K562 (cell line): ENCODE data around the gene TRUB2. TPM values are rescaled to one million over a fixed set of nuclear protein-coding genes. Genes with fewer than 3 reads are reported as not detected.

Experiments used
- ATF6 ChIP-seq: sonication (generic); formaldehyde crosslinking; IDR thresholded peaks from 2 replicates; pipeline ENCODE4 v1.4.0; 2020; ENCODE audit warnings: mild to moderate bottlenecking, missing genetic modification reagents
- CHCHD3 ChIP-seq: fragments of 250-450 bp; sonication (Bioruptor Pico); IDR thresholded peaks from 2 replicates; pipeline ENCODE4 v2.1.2; 2022; ENCODE audit warnings: mild to moderate bottlenecking
- CXXC5 ChIP-seq: fragments of 250-450 bp; sonication (Bioruptor Pico); IDR thresholded peaks from 2 replicates; pipeline ENCODE4 v1.8.0; 2022; ENCODE audit warnings: inconsistent platforms, mild to moderate bottlenecking, moderate library complexity
- ELF1 ChIP-seq: fragments of 200-800 bp; sonication (Bioruptor generic); IDR thresholded peaks from 2 replicates; pipeline ENCODE4 v1.6.1; 2016; ENCODE audit warnings: missing genetic modification characterization, missing compliant biosample characterization
- ESRRA ChIP-seq: fragments of 450-650 bp; IDR thresholded peaks from 2 replicates; pipeline ENCODE4 v1.6.1; 2014; ENCODE audit warnings: low read depth, mild to moderate bottlenecking, moderate library complexity, borderline replicate concordance
- GABPB1 ChIP-seq: sonication (generic); formaldehyde crosslinking; IDR thresholded peaks from 2 replicates; pipeline ENCODE4 v1.8.0; 2022; ENCODE audit warnings: mild to moderate bottlenecking, missing genetic modification reagents
- HCFC1 ChIP-seq: IDR thresholded peaks from 2 replicates; pipeline ENCODE4 v1.6.1; 2012; ENCODE audit warnings: low read depth, low read length, improper control_type of control experiment
- HNRNPLL ChIP-seq: fragments of 200-400 bp; formaldehyde crosslinking; IDR thresholded peaks from 2 replicates; pipeline ENCODE4 v1.6.1; 2017; ENCODE audit warnings: low read length, low read depth, mild to moderate bottlenecking; ENCODE audit not compliant: poor library complexity, severe bottlenecking
- MAX ChIP-seq: sonication (generic); formaldehyde crosslinking; IDR thresholded peaks from 2 replicates; pipeline ENCODE4 v1.9.0; 2022; ENCODE audit warnings: mild to moderate bottlenecking, missing genetic modification reagents
- PHB2 ChIP-seq: fragments of 450-650 bp; IDR thresholded peaks from 2 replicates; pipeline ENCODE4 v1.6.1; 2017; ENCODE audit warnings: low read depth
- PHF20 ChIP-seq: fragments of 450-650 bp; IDR thresholded peaks from 2 replicates; pipeline ENCODE4 v1.6.1; 2018; ENCODE audit not compliant: partially characterized antibody
- POLR2A ChIP-seq: fragments of 450-650 bp; conservative IDR thresholded peaks from 2 replicates; pipeline ENCODE4 v1.6.1; 2016
- RUNX1 ChIP-seq: sonication (generic); IDR thresholded peaks from 2 replicates; pipeline ENCODE4 v1.6.1; 2016; ENCODE audit warnings: antibody characterized with exemption, low read depth
- TBL1XR1 ChIP-seq, 2 experiments: IDR thresholded peaks; 2 replicates each; pipeline ENCODE4 v1.6.1; 2012; ENCODE audit warnings: improper control_type of control experiment in 2 of 2, low read length in 2 of 2, mild to moderate bottlenecking in 1 of 2
- YY1 ChIP-seq, 3 experiments: IDR thresholded peaks; 2 replicates each; pipeline ENCODE4 v1.6.1; 2011; ENCODE audit warnings: low read length in 2 of 3, mild to moderate bottlenecking in 2 of 3, moderate library complexity in 2 of 3, borderline replicate concordance in 1 of 3, control low read depth in 1 of 3, low read depth in 1 of 3; ENCODE audit not compliant: insufficient read depth in 3 of 3, insufficient replicate concordance in 2 of 3, control insufficient read depth in 1 of 3, insufficient read length in 1 of 3; ENCODE audit errors: extremely low read depth in 1 of 3
- ZNF175 ChIP-seq: fragments of 200-800 bp; sonication (Bioruptor generic); IDR thresholded peaks from 2 replicates; pipeline ENCODE4 v1.6.1; 2016; ENCODE audit warnings: low read depth, mild to moderate bottlenecking, missing genetic modification characterization, missing compliant biosample characterization
- ZNF445 ChIP-seq: fragments of 250-450 bp; sonication (Bioruptor Pico); IDR thresholded peaks from 2 replicates; pipeline ENCODE4 v1.4.0; 2020; ENCODE audit warnings: low read depth, mild to moderate bottlenecking, moderate library complexity
- ZNF561 ChIP-seq: fragments of 450-650 bp; formaldehyde crosslinking; conservative IDR thresholded peaks from 2 replicates; pipeline ENCODE4 v1.4.0; 2020; ENCODE audit warnings: mild to moderate bottlenecking, moderate library complexity
- ZNF584 ChIP-seq: fragments of 200-800 bp; sonication (Bioruptor generic); IDR thresholded peaks from 2 replicates; pipeline ENCODE4 v1.6.1; 2016; ENCODE audit warnings: low read depth, mild to moderate bottlenecking, missing genetic modification characterization, missing compliant biosample characterization
- ZNF778 ChIP-seq: fragments of 450-650 bp; formaldehyde crosslinking; IDR thresholded peaks from 2 replicates; pipeline ENCODE4 v1.4.0; 2020; ENCODE audit warnings: mild to moderate bottlenecking, moderate library complexity
- polyA plus RNA-seq, 8 experiments: library from polyadenylated mRNA; depleted of rRNA in 4 of 8; stranded (reverse) in 5 of 8; unstranded in 3 of 8; fragments of >200 nt; fragmentation: Nextera tagmentation in 2 of 8; fragmentation: Illumina TruSeq in 1 of 8; extraction: Ambion mirVana in 2 of 8; extraction: Trizol in 1 of 8; gene quantifications; 2 replicates each; pipeline versions ENCODE4 v1.2.1 to v1.2.3, GENCODE V29; 2011 to 2014; ENCODE audit warnings: inconsistent platforms in 1 of 8, missing spikeins in 1 of 8
- total RNA-seq, 7 experiments: library from RNA; depleted of rRNA in 6 of 7; stranded (reverse); fragments of >200 nt in 6 of 7; fragmentation: Illumina TruSeq in 2 of 7; extraction: Trizol in 2 of 7; gene quantifications; 2 replicates each; pipeline versions ENCODE4 v1.2.1 to v1.2.3, GENCODE V29; 2011 to 2021; ENCODE audit warnings: low replicate concordance in 1 of 7

Gene TRUB2
- total and polyA plus RNA-seq, 9 of the 15 experiments (the other 6 are each of a cell fraction or from before 2014, with no cell fraction given), result 9.3 to 110 (median 63.0) TPM

- TF ChIP-seq TBL1XR1 (IDR thresholded peaks at IDR 0.05; ENCODE audit: low read length in 2 of 2) (peak; percentile 78 to 88; a peak in 3 of 4 replicates), HCFC1 (peak; percentile 96), ZNF445 (0 out of 2 replicates have a peak, but pooled peaks have one; percentile 47), CHCHD3 (CRISPR knock-in tag) (no peak; the same call in 1 of the 2 replicates), YY1 (IDR thresholded peaks at IDR 0.05; ENCODE audit: borderline replicate concordance in 1 of 3, control insufficient read depth in 1 of 3, extremely low read depth in 1 of 3, insufficient read depth in 3 of 3, insufficient read length in 1 of 3, insufficient replicate concordance in 2 of 3, low read depth in 1 of 3, low read length in 2 of 3) (peak in 2 of 3 experiments; percentile 98 to 99), ZNF175 (CRISPR knock-in tag) (no peak), ESRRA (no peak), ATF6 (CRISPR knock-in tag) (no peak), ZNF584 (CRISPR knock-in tag) (no peak), POLR2A (no peak), ZNF778 (CRISPR knock-in tag) (no peak), HNRNPLL (peak; percentile 84), PHF20 (no peak), PHB2 (no peak), RUNX1 (no peak), ELF1 (tag) (no peak), MAX (CRISPR knock-in tag) (no peak), GABPB1 (CRISPR knock-in tag) (no peak), ZNF561 (CRISPR knock-in tag) (no peak), CXXC5 (peak; percentile 100)
These were observed at the start of gene TRUB2, which contains the start of gene COQ4 (continued) for GRCh38 chr9:128322404-128323211.
